ENCODE results near the gene IER5L.

GRCh38 chr9:129135476-129135875 is 42.6 kb downstream of the IER5L start:
- TF ChIP-seq CTCF (IDR thresholded peaks at IDR 0.05; ENCODE audit: low read length) (no peak), EZH2 (IDR thresholded peaks at IDR 0.05; ENCODE audit: borderline replicate concordance, low read length) (no peak)
